Heart right ventricle (tissue), 16 donors: ENCODE measurements around the gene ASB13. TPM values are rescaled to one million over a fixed set of nuclear protein-coding genes. Genes with fewer than 3 reads are reported as not detected.

Experiments used
- ATAC-seq, 8 donors: fragments of 200-7000 bp; cut with Tn5 transposase; one replicate each; pipeline ENCODE4 v1.9.1; 2020; ENCODE audit warnings: mild to moderate bottlenecking in 8 of 8, moderate library complexity in 8 of 8, moderate number of reproducible peaks in 1 of 8
- DNase-seq, 2 donors: peaks; one replicate each; pipeline ENCODE4 v3.0.0-alpha.2; 2020
- H3K27ac ChIP-seq, 10 donors: fragments of 200-600 bp; sonication (generic) in 2 of 10; one replicate each; pipeline versions ENCODE4 v1.5.0 to v1.8.0; 2020 to 2022; ENCODE audit warnings: mild to moderate bottlenecking in 3 of 10
- H3K27me3 ChIP-seq, 7 donors: fragments of 200-600 bp; one replicate each; pipeline ENCODE4 v1.8.0; 2021 to 2022; ENCODE audit warnings: mild to moderate bottlenecking in 2 of 7
- H3K36me3 ChIP-seq, 9 donors: fragments of 200-600 bp; sonication (generic) in 1 of 9; one replicate each; pipeline versions ENCODE4 v1.5.0 to v1.8.0; 2020 to 2022; ENCODE audit warnings: mild to moderate bottlenecking in 2 of 9
- H3K4me1 ChIP-seq, 9 donors: fragments of 200-600 bp; sonication (generic) in 1 of 9; one replicate each; pipeline versions ENCODE4 v1.5.0 to v1.8.0; 2020 to 2022; ENCODE audit warnings: mild to moderate bottlenecking in 4 of 9
- H3K4me3 ChIP-seq, 10 donors: fragments of 200-600 bp; sonication (generic) in 2 of 10; one replicate each; pipeline versions ENCODE4 v1.5.0 to v1.8.0; 2020 to 2022; ENCODE audit warnings: mild to moderate bottlenecking in 7 of 10, moderate library complexity in 2 of 10
- H3K9me3 ChIP-seq, 11 donors: fragments of 200-600 bp in 10 of 11; sonication (generic) in 2 of 11; one replicate each; pipeline versions ENCODE4 v1.5.0 to v1.8.0; 2013 to 2022; ENCODE audit warnings: mild to moderate bottlenecking in 2 of 11, control low read depth in 1 of 11, moderate library complexity in 1 of 11
- CTCF ChIP-seq, 9 donors: fragments of 200-600 bp; sonication (generic) in 2 of 9; IDR thresholded peaks; one replicate each; pipeline versions ENCODE4 v1.5.0 to v1.8.0; 2021 to 2022; ENCODE audit warnings: antibody characterized with exemption in 9 of 9, mild to moderate bottlenecking in 5 of 9, moderate library complexity in 1 of 9
- WGBS, 2 donors: extraction: QIAGEN DNeasy Blood & Tissue Kit; methylation state at CpG; one replicate each; pipeline ENCODE4 v1.1.7; 2013; ENCODE audit warnings: inconsistent platforms in 1 of 2; 5-methylcytosine and 5-hydroxymethylcytosine counted together
- intact Hi-C, 10 donors: fragments of 100-400 bp; cut with DNase I; formaldehyde crosslinking; loops; one replicate each; pipeline versions ENCODE4 v1.11.1 to v1.14.2; 2022
- polyA plus RNA-seq, 2 donors: library from polyadenylated mRNA; stranded (reverse); fragments of 200-250 nt; gene quantifications; one replicate each; pipeline ENCODE4 v1.2.3, GENCODE V29; 2013
- total RNA-seq, 10 donors: library from RNA; stranded (reverse); fragmentation: NEBNext Ultra II Directional in 3 of 10; extraction: Animal tissue kit (Norgen Biotek cat#: 25700) in 3 of 10; gene quantifications; one replicate each; pipeline versions ENCODE4 v1.2.1 to v1.2.4, GENCODE V29; 2021 to 2023
- donor health status: Arrhythmogenic right ventricular cardiomyopathy.
- donor health status: ischemic (EF 13 %, LVEDD 7.1; RV severe dilation, severe dysfunction).
- donor health status: healthy with polysubstance abuse.
- donor health status: DM: no; HTN: yes; CAD: no.
- donor health status: DM: no; HTN: no; CAD: no.
- donor health status: ischemic (EF 25% LVEDD 6.9; RV normal size, moderate dysfunction).
- donor health status: ischemic (EF 25% LVEDD 5.7; RV mildly dilated, moderate dysfunction).
- donor health status: healthy.
- donor health status: DM: yes; HTN: yes; CAD: no.
- donor health status: Ischemic cardiomyopathy.
- donor health status: ischemic (EF 35%, LVEDD 5.7; RV mildly dilated, moderate dysfunction).
- donor health status: nonischemic (EF 11% LVEDD 7.7; RV severe dilation, severe dysfunction).
- donor health status: DM: yes; HTN: yes; CAD: no.
- donor health status: PGD.
- donor health status: ischemic (EF 29% LVEDD 5.4; RV normal size, mild dysfunction).
- donor health status: nonischemic (EF 23%, LVEDD 6.1; RV moderate dilation, normal function).

ASB13 gene
- total and polyA plus RNA-seq, 12 donors, result 8.4 to 18.0 (median 13.4) TPM

- Histone ChIP-seq H3K4me1 (peaks cover 10 to 37% (median 20%) of the 10 kb centered on the region in 9 donors), H3K27ac (no peak overlapping the region), H3K36me3 (peaks cover 0 to 44% (median 5%) of the 10 kb centered on the region in 9 donors), H3K4me3 (no peak overlapping the region), H3K9me3 (no peaks in the 10 kb centered on the region), H3K27me3 (no peaks in the 10 kb centered on the region)
- WGBS, 2 donors, result 98 to 99% methylated on average over 11 of the region's 11 CpGs
- ATAC-seq (no peak), DNase-seq (no peak)
- intact Hi-C loops, result loop anchor here in 1 of 10 donors (5.0 kb wide), 1 partner anchor 33 kb away; the partner anchor contains the start of gene TASOR2
- TF ChIP-seq CTCF (IDR thresholded peaks at IDR 0.05), result no peak
These were observed 16.6 kb downstream of the ASB13 start for GRCh38 chr10:5649746-5650145.

GRCh38 chr10:5648494-5649457 lies 17.6 kb downstream of the ASB13 start:
- Histone ChIP-seq H3K4me1 (peaks cover 13 to 47% (median 28%) of the 10 kb centered on the region in 9 donors), H3K36me3 (peaks cover 0 to 48% (median 5%) of the 10 kb centered on the region in 9 donors), H3K27me3 (no peaks in the 10 kb centered on the region), H3K9me3 (no peaks in the 10 kb centered on the region), H3K27ac (no peak overlapping the region), H3K4me3 (no peak overlapping the region)
- DNase-seq (no peak), ATAC-seq (no peak)
- 93 to 96% methylated on average over 47 to 50 of the region's 50 CpGs for WGBS, 2 donors
- intact Hi-C loops, result loop anchor here in 1 of 10 donors (5.0 kb wide), 1 partner anchor 34 kb away; the partner anchor contains the start of gene TASOR2
- TF ChIP-seq CTCF (IDR thresholded peaks at IDR 0.05), result no peak

GRCh38 chr10:5647507-5648240 lies 18.7 kb downstream of the ASB13 start:
- Histone ChIP-seq H3K4me1 (peaks cover 13 to 56% (median 33%) of the 10 kb centered on the region in 9 donors), H3K27me3 (no peaks in the 10 kb centered on the region), H3K36me3 (peaks cover 0 to 50% (median 5%) of the 10 kb centered on the region in 9 donors), H3K4me3 (no peak overlapping the region), H3K9me3 (no peaks in the 10 kb centered on the region), H3K27ac (peak overlapping the region in 4 of 10 donors; percentile 1 to 87 (median 86))
- DNase-seq (no peak), ATAC-seq (no peak)
- intact Hi-C loops, result loop anchor here in 1 of 10 donors (5.0 kb wide), 1 partner anchor 35 kb away; the partner anchor contains the start of gene TASOR2
- WGBS, 2 donors, result 87 to 95% methylated on average over 11 of the region's 11 CpGs
- no peak for TF ChIP-seq CTCF (IDR thresholded peaks at IDR 0.05)
